H9 (cell line): Measurements from ENCODE around the gene IL9. TPM values are rescaled to one million over a fixed set of nuclear protein-coding genes. Genes with fewer than 3 reads are reported as not detected.

ENCODE experiments used
- DNase-seq: peaks from one replicate; pipeline ENCODE4 v3.0.0-alpha.2; 2017
- H2AFZ ChIP-seq: one replicate; pipeline ENCODE4 v1.6.1; 2013; ENCODE audit warnings: mild to moderate bottlenecking, low read length, control low read depth, moderate library complexity
- H2AK5ac ChIP-seq: 2 replicates; pipeline ENCODE4 v1.6.1; 2013; ENCODE audit warnings: low read length, control low read depth, mixed read lengths; ENCODE audit not compliant: insufficient read length
- H2BK120ac ChIP-seq: one replicate; pipeline ENCODE4 v1.6.1; 2013; ENCODE audit warnings: low read depth, mild to moderate bottlenecking, low read length, control low read depth, inconsistent platforms; ENCODE audit not compliant: poor library complexity, severe bottlenecking
- H2BK12ac ChIP-seq: 2 replicates; pipeline ENCODE4 v1.6.1; 2013; ENCODE audit warnings: low read length, control low read depth, mixed read lengths, low read depth; ENCODE audit not compliant: insufficient read length
- H2BK15ac ChIP-seq: 2 replicates; pipeline ENCODE4 v1.6.1; 2013; ENCODE audit warnings: low read depth, low read length, control low read depth
- H2BK20ac ChIP-seq: one replicate; pipeline ENCODE4 v1.6.1; 2013; ENCODE audit warnings: low read depth, mild to moderate bottlenecking, low read length, control low read depth, inconsistent platforms; ENCODE audit not compliant: poor library complexity, severe bottlenecking
- H2BK5ac ChIP-seq: 2 replicates; pipeline ENCODE4 v1.6.1; 2013; ENCODE audit warnings: low read length, control low read depth, mixed read lengths; ENCODE audit not compliant: insufficient read length
- H3K14ac ChIP-seq: 2 replicates; pipeline ENCODE4 v1.6.1; 2013; ENCODE audit warnings: low read length, control low read depth; ENCODE audit not compliant: insufficient read depth
- H3K18ac ChIP-seq: 2 replicates; pipeline ENCODE4 v1.6.1; 2013; ENCODE audit warnings: low read depth, mild to moderate bottlenecking, mixed read lengths, low read length, control low read depth; ENCODE audit not compliant: insufficient read length
- H3K23ac ChIP-seq: 2 replicates; pipeline ENCODE4 v1.6.1; 2013; ENCODE audit warnings: low read length, control low read depth, mixed read lengths, low read depth; ENCODE audit not compliant: insufficient read length
- H3K23me2 ChIP-seq: 2 replicates; pipeline ENCODE4 v1.6.1; 2013; ENCODE audit warnings: low read depth, mild to moderate bottlenecking, mixed read lengths, low read length, control low read depth; ENCODE audit not compliant: insufficient read length, poor library complexity, severe bottlenecking
- H3K27ac ChIP-seq: 2 replicates; pipeline ENCODE4 v1.5.1; 2013; ENCODE audit warnings: low read length, control low read depth, mixed read lengths, low read depth; ENCODE audit not compliant: insufficient read length
- H3K27me3 ChIP-seq: 2 replicates; pipeline ENCODE4 v1.6.1; 2013; ENCODE audit warnings: low read length, control low read depth, inconsistent platforms; ENCODE audit not compliant: insufficient read depth
- H3K4ac ChIP-seq: 2 replicates; pipeline ENCODE4 v1.6.1; 2013; ENCODE audit warnings: low read depth, mild to moderate bottlenecking, control low read depth, inconsistent platforms, low read length, moderate library complexity
- H3K4me1 ChIP-seq: 2 replicates; pipeline ENCODE4 v1.6.1; 2013; ENCODE audit warnings: low read length, control low read depth, inconsistent platforms; ENCODE audit not compliant: insufficient read depth
- H3K4me2 ChIP-seq: 2 replicates; pipeline ENCODE4 v1.6.1; 2013; ENCODE audit warnings: low read length, control low read depth, mixed read lengths; ENCODE audit not compliant: insufficient read length, insufficient read depth
- H3K56ac ChIP-seq: 2 replicates; pipeline ENCODE4 v1.6.1; 2013; ENCODE audit warnings: low read depth, mild to moderate bottlenecking, mixed read lengths, low read length, control low read depth; ENCODE audit not compliant: insufficient read length
- H3K79me1 ChIP-seq: 2 replicates; pipeline ENCODE4 v1.6.1; 2013; ENCODE audit warnings: low read depth, mild to moderate bottlenecking, moderate library complexity, low read length, control low read depth, inconsistent platforms; ENCODE audit not compliant: insufficient read depth, poor library complexity, severe bottlenecking
- H3K79me2 ChIP-seq: 2 replicates; pipeline ENCODE4 v1.6.1; 2013; ENCODE audit warnings: low read length, control low read depth, inconsistent platforms; ENCODE audit not compliant: insufficient read depth
- H3K9ac ChIP-seq: 2 replicates; pipeline ENCODE4 v1.6.1; 2013; ENCODE audit warnings: low read length, control low read depth, mixed read lengths; ENCODE audit not compliant: insufficient read length; ENCODE audit errors: extremely low read depth
- H3K9me3 ChIP-seq: one replicate; pipeline ENCODE4 v1.6.1; 2013; ENCODE audit warnings: low read depth, low read length, inconsistent platforms; ENCODE audit not compliant: control insufficient read depth
- H3T11ph ChIP-seq: one replicate; pipeline ENCODE4 v1.6.1; 2013; ENCODE audit warnings: mild to moderate bottlenecking, low read length, control low read depth, inconsistent platforms
- H4K20me1 ChIP-seq: one replicate; pipeline ENCODE4 v1.6.1; 2013; ENCODE audit not compliant: control insufficient read depth, insufficient read length, insufficient read depth
- H4K5ac ChIP-seq: 2 replicates; pipeline ENCODE4 v1.6.1; 2013; ENCODE audit warnings: low read depth, mild to moderate bottlenecking, mixed read lengths, low read length, control low read depth; ENCODE audit not compliant: insufficient read length
- H4K8ac ChIP-seq: replicated peaks from 2 replicates; pipeline ENCODE4 v1.6.1; 2013; ENCODE audit warnings: low read length, control low read depth, mixed read lengths, low read depth; ENCODE audit not compliant: insufficient read length
- H4K91ac ChIP-seq: 2 replicates; pipeline ENCODE4 v1.6.1; 2013; ENCODE audit warnings: low read depth, mild to moderate bottlenecking, moderate library complexity, mixed read lengths, low read length, control low read depth; ENCODE audit not compliant: insufficient read length
- H3K27ac Mint-ChIP-seq, 3 experiments: 2 replicates in 2 of 3; 3 replicates in 1 of 3; pipeline ENCODE4 v1.8.0; 2020 to 2021; ENCODE audit warnings: mixed read lengths in 3 of 3, mild to moderate bottlenecking in 1 of 3, moderate library complexity in 1 of 3
- H3K27me3 Mint-ChIP-seq: 2 replicates; pipeline ENCODE4 v1.8.0; 2021; ENCODE audit warnings: low read depth, mild to moderate bottlenecking, moderate library complexity, mixed read lengths
- H3K36me3 Mint-ChIP-seq, 3 experiments: 2 replicates in 2 of 3; 3 replicates in 1 of 3; pipeline ENCODE4 v1.8.0; 2020 to 2021; ENCODE audit warnings: low read depth in 3 of 3, mixed read lengths in 3 of 3; ENCODE audit not compliant: insufficient read depth in 1 of 3
- H3K4me1 Mint-ChIP-seq, 2 experiments: 2 replicates each; pipeline ENCODE4 v1.8.0; 2020; ENCODE audit warnings: mixed read lengths in 2 of 2
- H3K4me3 Mint-ChIP-seq, 2 experiments: 2 replicates in 1 of 2; 3 replicates in 1 of 2; pipeline ENCODE4 v1.8.0; 2020 to 2021; ENCODE audit warnings: mild to moderate bottlenecking in 2 of 2, mixed read lengths in 2 of 2, moderate library complexity in 1 of 2
- H3K9me3 Mint-ChIP-seq, 2 experiments: 2 replicates in 1 of 2; 3 replicates in 1 of 2; pipeline ENCODE4 v1.8.0; 2020; ENCODE audit warnings: mild to moderate bottlenecking in 2 of 2, mixed read lengths in 2 of 2, moderate library complexity in 1 of 2
- CTCF ChIP-seq: fragments of 200-600 bp; sonication (generic); conservative IDR thresholded peaks from 3 replicates; pipeline ENCODE4 v1.8.0; 2021; ENCODE audit warnings: antibody characterized with exemption, mild to moderate bottlenecking
- WGBS: extraction: QIAGEN DNeasy Blood & Tissue Kit; methylation state at CpG from one replicate; pipeline ENCODE4 v1.1.7; 2013; ENCODE audit warnings: missing lambda C conversion rate, low lambda C conversion rate, mixed read lengths; ENCODE audit not compliant: insufficient read length; ENCODE audit errors: extremely low coverage; 5-methylcytosine and 5-hydroxymethylcytosine counted together
- total RNA-seq: library from RNA; stranded (reverse); gene quantifications from 2 replicates; pipeline ENCODE4 v1.2.1, GENCODE V29; 2021

IL9 gene
- total RNA-seq, 1 experiment from 2014 or later = not detected

- no peak overlapping the region for H4K5ac ChIP-seq
- peak overlapping the region; percentile 66 for H3K18ac ChIP-seq
- H3T11ph ChIP-seq = no peak overlapping the region
- H3K4me3 Mint-ChIP-seq = peak overlapping the region; percentile 67 to 85
- H2BK20ac ChIP-seq = no peak overlapping the region
- no peaks in the 10 kb centered on the region for H3K9me3 ChIP-seq
- H3K36me3 Mint-ChIP-seq = no peaks in the 10 kb centered on the region
- no peak overlapping the region for H2BK15ac ChIP-seq
- no peak overlapping the region for H3K9ac ChIP-seq
- no peak overlapping the region for H2BK12ac ChIP-seq
- peaks cover 4% of the 10 kb centered on the region for H3K23me2 ChIP-seq
- peaks cover 0 to 3% of the 10 kb centered on the region in 2 experiments; a peak in 1 of 4 replicates for H3K4me1 Mint-ChIP-seq
- H3K23ac ChIP-seq = no peak overlapping the region
- H2BK120ac ChIP-seq = no peak overlapping the region
- H2AFZ ChIP-seq = no peak overlapping the region
- no peak overlapping the region for H3K14ac ChIP-seq
- H3K27me3 ChIP-seq = peaks cover 17% of the 10 kb centered on the region; the same call in 1 of the 2 replicates
- no peaks in the 10 kb centered on the region for H3K4me1 ChIP-seq
- H3K4ac ChIP-seq = no peak overlapping the region
- no peak overlapping the region for H3K27ac Mint-ChIP-seq
- no peak overlapping the region for H4K91ac ChIP-seq
- H3K56ac ChIP-seq = no peak overlapping the region
- H2AK5ac ChIP-seq = no peak overlapping the region
- no CpG with 5 or more reads among the region's 99 CpGs for WGBS
- TF ChIP-seq CTCF = peak; percentile 43; the same call in 2 of the 3 replicates
- H3K27ac ChIP-seq = no peak overlapping the region
- H4K20me1 ChIP-seq = no peaks in the 10 kb centered on the region
- no peaks in the 10 kb centered on the region for H3K79me1 ChIP-seq
- peak; percentile 84 for DNase-seq
- no peaks in the 10 kb centered on the region for H3K79me2 ChIP-seq
- no peak overlapping the region for H2BK5ac ChIP-seq
- peak overlapping the region; percentile 83 for H3K4me2 ChIP-seq
- H3K27me3 Mint-ChIP-seq = peaks cover 89% of the 10 kb centered on the region
- H3K9me3 Mint-ChIP-seq = no peaks in the 10 kb centered on the region
- no peak overlapping the region for H4K8ac ChIP-seq
Observed at GRCh38 chr5:135930029-135930948, 34.6 kb upstream of the IL9 start.
